ENCODE data around the gene TRIM59. TPM values are rescaled to one million over a fixed set of nuclear protein-coding genes. Genes with fewer than 3 reads are reported as not detected.

The TRIM59 gene
- total RNA-seq: 0.77 TPM
- long read RNA-seq, partial matches to known transcripts: 0 of 1 reads
- long read RNA-seq, other reads (novel, unspliced or antisense): 1 of 1 reads

GRCh38 chr3:160449636-160450598 is at the start of gene TRIM59:
TSS of gene TRIM59 (minus strand) at chr3:160449786. CDS start at chr3:160439183, 10,603 bp downstream.
- H3K4me3 ChIP-seq: peak within 1 kb of the TSS; percentile 65
- intact Hi-C loops (cut with micrococcal nuclease): no loop called here
- H3K27me3 ChIP-seq (ENCODE audit: low read depth): peaks cover 37% of the 10 kb centered on the region
- H3K36me3 ChIP-seq: no peaks in the 10 kb centered on the region
- no peak for TF ChIP-seq CTCF (IDR thresholded peaks at IDR 0.05; ENCODE audit: borderline replicate concordance)
- peak; percentile 75 for DNase-seq
- peaks cover 22% of the 10 kb centered on the region for H3K4me1 ChIP-seq
- no peaks in the 10 kb centered on the region for H3K9me3 ChIP-seq (replicated peaks)
- H3K27ac ChIP-seq (replicated peaks): peak within 1 kb of the TSS; percentile 48

GRCh38 chr3:160498202-160498601 is 48.6 kb upstream of the TRIM59 start:
- TF ChIP-seq CTCF (IDR thresholded peaks at IDR 0.05; ENCODE audit: borderline replicate concordance): no peak
- intact Hi-C loops (cut with micrococcal nuclease): no loop called here
- H3K4me3 ChIP-seq: no peak overlapping the region
- H3K27ac ChIP-seq (replicated peaks): no peak overlapping the region
- peaks cover 52% of the 10 kb centered on the region for H3K36me3 ChIP-seq
- H3K4me1 ChIP-seq: no peaks in the 10 kb centered on the region
- H3K9me3 ChIP-seq (replicated peaks): no peaks in the 10 kb centered on the region
- no peaks in the 10 kb centered on the region for H3K27me3 ChIP-seq (ENCODE audit: low read depth)
- no peak for DNase-seq

GRCh38 chr3:160490166-160490565 is 40.6 kb upstream of the TRIM59 start:
- Histone ChIP-seq H3K27ac (replicated peaks) (no peak overlapping the region), H3K27me3 (ENCODE audit: low read depth) (no peaks in the 10 kb centered on the region), H3K4me3 (no peak overlapping the region), H3K4me1 (peaks cover 9% of the 10 kb centered on the region), H3K9me3 (replicated peaks) (no peaks in the 10 kb centered on the region), H3K36me3 (no peaks in the 10 kb centered on the region)
- no peak for TF ChIP-seq CTCF (IDR thresholded peaks at IDR 0.05; ENCODE audit: borderline replicate concordance)
- no peak for DNase-seq
- intact Hi-C loops (cut with micrococcal nuclease): no loop called here

GRCh38 chr3:160486459-160486869 is 36.9 kb upstream of the TRIM59 start:
- intact Hi-C loops (cut with micrococcal nuclease): no loop called here
- no peaks in the 10 kb centered on the region for H3K9me3 ChIP-seq (replicated peaks)
- H3K27ac ChIP-seq (replicated peaks): no peak overlapping the region
- TF ChIP-seq CTCF (IDR thresholded peaks at IDR 0.05; ENCODE audit: borderline replicate concordance): peak; percentile 67
- DNase-seq: no peak
- no peak overlapping the region for H3K4me3 ChIP-seq
- H3K27me3 ChIP-seq (ENCODE audit: low read depth): peaks cover 9% of the 10 kb centered on the region
- peaks cover 9% of the 10 kb centered on the region for H3K4me1 ChIP-seq
- no peaks in the 10 kb centered on the region for H3K36me3 ChIP-seq

- Histone ChIP-seq H3K4me3 (no peak overlapping the region), H3K9me3 (replicated peaks) (no peaks in the 10 kb centered on the region), H3K4me1 (peaks cover 9% of the 10 kb centered on the region), H3K27ac (replicated peaks) (no peak overlapping the region), H3K36me3 (no peaks in the 10 kb centered on the region), H3K27me3 (ENCODE audit: low read depth) (peaks cover 9% of the 10 kb centered on the region)
- intact Hi-C loops (cut with micrococcal nuclease): no loop called here
- no peak for DNase-seq
- TF ChIP-seq CTCF (IDR thresholded peaks at IDR 0.05; ENCODE audit: borderline replicate concordance): no peak
These were observed 33.2 kb upstream of the TRIM59 start for GRCh38 chr3:160482796-160483195.

Data from left ventricle myocardium inferior (tissue), 1 donor.